ENCODE measurements around the gene HEATR5A. TPM values are rescaled to one million over a fixed set of nuclear protein-coding genes. Genes with fewer than 3 reads are reported as not detected.

Gene HEATR5A
- polyA plus RNA-seq, 3 donors, result 13.1 to 21.0 (median 16.8) TPM

- H3K9me3 ChIP-seq (replicated peaks in 1 of 2; ENCODE audit: control insufficient read depth in 1 of 2, insufficient read depth in 1 of 2, low read length in 2 of 2), result no peaks in the 10 kb centered on the region
- H4K20me1 ChIP-seq (ENCODE audit: insufficient read depth, low read length), result no peaks in the 10 kb centered on the region
- no peaks in the 10 kb centered on the region for H3K79me2 ChIP-seq (ENCODE audit: insufficient read depth, low read length)
- Mint-ChIP-seq H3K4me3 (no peak overlapping the region), H3K9me3 (no peaks in the 10 kb centered on the region), H3K36me3 (peaks cover 69 to 76% of the 10 kb centered on the region in 2 donors), H3K27ac (no peak overlapping the region), H3K27me3 (ENCODE audit: low read depth in 3 of 3) (no peaks in the 10 kb centered on the region), H3K4me1 (no peaks in the 10 kb centered on the region)
- H2AFZ ChIP-seq (ENCODE audit: insufficient read depth, low read depth, low read length, poor library complexity, severe bottlenecking), result no peak overlapping the region
- TF ChIP-seq, protein P1, sequence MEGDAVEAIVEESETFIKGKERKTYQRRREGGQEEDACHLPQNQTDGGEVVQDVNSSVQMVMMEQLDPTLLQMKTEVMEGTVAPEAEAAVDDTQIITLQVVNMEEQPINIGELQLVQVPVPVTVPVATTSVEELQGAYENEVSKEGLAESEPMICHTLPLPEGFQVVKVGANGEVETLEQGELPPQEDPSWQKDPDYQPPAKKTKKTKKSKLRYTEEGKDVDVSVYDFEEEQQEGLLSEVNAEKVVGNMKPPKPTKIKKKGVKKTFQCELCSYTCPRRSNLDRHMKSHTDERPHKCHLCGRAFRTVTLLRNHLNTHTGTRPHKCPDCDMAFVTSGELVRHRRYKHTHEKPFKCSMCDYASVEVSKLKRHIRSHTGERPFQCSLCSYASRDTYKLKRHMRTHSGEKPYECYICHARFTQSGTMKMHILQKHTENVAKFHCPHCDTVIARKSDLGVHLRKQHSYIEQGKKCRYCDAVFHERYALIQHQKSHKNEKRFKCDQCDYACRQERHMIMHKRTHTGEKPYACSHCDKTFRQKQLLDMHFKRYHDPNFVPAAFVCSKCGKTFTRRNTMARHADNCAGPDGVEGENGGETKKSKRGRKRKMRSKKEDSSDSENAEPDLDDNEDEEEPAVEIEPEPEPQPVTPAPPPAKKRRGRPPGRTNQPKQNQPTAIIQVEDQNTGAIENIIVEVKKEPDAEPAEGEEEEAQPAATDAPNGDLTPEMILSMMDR (IDR thresholded peaks at IDR 0.05), result no peak
- intact Hi-C loops (cut with micrococcal nuclease), result no loop called here
- H3K27ac ChIP-seq (ENCODE audit: low read depth in 1 of 2, low read length in 2 of 2), result no peak overlapping the region
- H3K4me3 ChIP-seq (replicated peaks in 1 of 3; ENCODE audit: low read depth in 2 of 3, low read length in 3 of 3), result no peak overlapping the region
- no peaks in the 10 kb centered on the region for H3K27me3 ChIP-seq (ENCODE audit: control insufficient read depth in 2 of 2, insufficient read depth in 2 of 2, low read length in 2 of 2)
- peaks cover 90 to 99% of the 10 kb centered on the region in 2 donors for H3K36me3 ChIP-seq (replicated peaks in 1 of 2; ENCODE audit: control insufficient read depth in 1 of 2, insufficient read depth in 2 of 2, low read length in 2 of 2)
- WGBS (ENCODE audit: insufficient coverage), result 100% methylated on average over 2 of the region's 2 CpGs
- DNase-seq, result no peak
- H3K4me1 ChIP-seq (ENCODE audit: control insufficient read depth in 1 of 2, insufficient read depth in 2 of 2, low read length in 2 of 2), result no peaks in the 10 kb centered on the region
- H3K9ac ChIP-seq (ENCODE audit: insufficient read depth, low read length, poor library complexity, severe bottlenecking), result no peak overlapping the region
- no peak overlapping the region for H3K4me2 ChIP-seq (replicated peaks; ENCODE audit: extremely low read depth, low read length, poor library complexity, severe bottlenecking)
Observed at GRCh38 chr14:31346097-31346496, 74.3 kb downstream of the HEATR5A start.

DNA sequence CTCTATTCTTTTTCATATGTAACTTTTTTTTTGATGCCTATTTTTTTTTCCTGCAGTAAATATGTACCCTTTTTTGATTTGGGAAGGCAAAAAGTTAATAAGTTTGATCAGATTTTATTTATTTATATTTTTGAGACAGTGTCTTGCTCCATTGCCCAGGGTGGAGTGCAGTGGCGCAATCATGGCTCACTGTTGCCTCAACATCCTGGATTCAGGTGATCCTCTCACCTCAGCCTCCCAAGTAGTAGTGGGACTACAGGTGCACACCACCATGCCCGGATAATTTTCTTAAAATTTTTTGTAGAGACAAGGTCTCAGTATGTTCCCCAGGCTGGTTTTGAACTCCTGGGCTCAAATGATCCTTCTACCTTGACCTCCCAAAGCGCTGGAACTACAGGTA is 79.1 kb downstream of the HEATR5A start:
- DNase-seq, result no peak
- Histone ChIP-seq H3K27me3 (ENCODE audit: control insufficient read depth in 2 of 2, insufficient read depth in 2 of 2, low read length in 2 of 2) (no peaks in the 10 kb centered on the region), H3K4me2 (replicated peaks; ENCODE audit: extremely low read depth, low read length, poor library complexity, severe bottlenecking) (no peak overlapping the region), H3K27ac (ENCODE audit: low read depth in 1 of 2, low read length in 2 of 2) (no peak overlapping the region), H3K4me1 (ENCODE audit: control insufficient read depth in 1 of 2, insufficient read depth in 2 of 2, low read length in 2 of 2) (no peaks in the 10 kb centered on the region), H3K79me2 (ENCODE audit: insufficient read depth, low read length) (no peaks in the 10 kb centered on the region), H3K36me3 (replicated peaks in 1 of 2; ENCODE audit: control insufficient read depth in 1 of 2, insufficient read depth in 2 of 2, low read length in 2 of 2) (peaks cover 78 to 98% of the 10 kb centered on the region in 2 donors), H3K9ac (ENCODE audit: insufficient read depth, low read length, poor library complexity, severe bottlenecking) (no peak overlapping the region), H3K4me3 (replicated peaks in 1 of 3; ENCODE audit: low read depth in 2 of 3, low read length in 3 of 3) (no peak overlapping the region), H4K20me1 (ENCODE audit: insufficient read depth, low read length) (no peaks in the 10 kb centered on the region), H3K9me3 (replicated peaks in 1 of 2; ENCODE audit: control insufficient read depth in 1 of 2, insufficient read depth in 1 of 2, low read length in 2 of 2) (no peaks in the 10 kb centered on the region), H2AFZ (ENCODE audit: insufficient read depth, low read depth, low read length, poor library complexity, severe bottlenecking) (no peak overlapping the region)
- Mint-ChIP-seq H3K27ac (no peak overlapping the region), H3K9me3 (no peaks in the 10 kb centered on the region), H3K4me1 (peaks cover 2% of the 10 kb centered on the region), H3K4me3 (no peak overlapping the region), H3K36me3 (peaks cover 55 to 69% of the 10 kb centered on the region in 2 donors), H3K27me3 (ENCODE audit: low read depth in 3 of 3) (no peaks in the 10 kb centered on the region)
- WGBS (ENCODE audit: insufficient coverage), result no CpG with 5 or more reads among the region's 3 CpGs
- intact Hi-C loops (cut with micrococcal nuclease), result no loop called here
- TF ChIP-seq, protein P1 (IDR thresholded peaks at IDR 0.05), result no peak

Measured in CD14-positive monocyte (primary cell).